Astrocyte (in vitro differentiated cells and primary cell): ENCODE results near the gene AARS2. TPM values are rescaled to one million over a fixed set of nuclear protein-coding genes. Genes with fewer than 3 reads are reported as not detected.

Experiments used
- DNase-seq: peaks from one replicate; pipeline ENCODE4 v3.0.0-alpha.2; 2010; ENCODE audit warnings: low read depth
- FAIRE-seq: peaks from 2 replicates; lab custom pipeline; 2011; peaks lifted over from hg19 to GRCh38; lab: Jason Lieb, UNC
- H2AFZ ChIP-seq: 2 replicates; pipeline ENCODE4 v1.6.0; 2012; ENCODE audit warnings: low read depth, low read length, inconsistent platforms
- H3K27ac ChIP-seq: 2 replicates; pipeline ENCODE4 v1.5.1; 2011; ENCODE audit warnings: low read depth, low read length, inconsistent platforms
- H3K27me3 ChIP-seq: 2 replicates; pipeline ENCODE4 v1.6.0; 2011; ENCODE audit warnings: low read length, inconsistent platforms; ENCODE audit not compliant: insufficient read depth
- H3K36me3 ChIP-seq: 2 replicates; pipeline ENCODE4 v1.5.1; 2011; ENCODE audit warnings: low read length, inconsistent platforms; ENCODE audit not compliant: insufficient read depth
- H3K4me1 ChIP-seq: 2 replicates; pipeline ENCODE4 v1.5.1; 2011; ENCODE audit warnings: low read length, inconsistent platforms; ENCODE audit not compliant: insufficient read depth
- H3K4me2 ChIP-seq: 2 replicates; pipeline ENCODE4 v1.6.0; 2012; ENCODE audit warnings: low read length, inconsistent platforms
- H3K4me3 ChIP-seq: 2 replicates; pipeline ENCODE4 v1.5.1; 2011; ENCODE audit warnings: low read depth, mild to moderate bottlenecking, low read length, inconsistent platforms; ENCODE audit not compliant: insufficient read depth
- H3K79me2 ChIP-seq: 2 replicates; pipeline ENCODE4 v1.6.0; 2012; ENCODE audit warnings: mild to moderate bottlenecking, low read length, inconsistent platforms; ENCODE audit not compliant: insufficient read depth
- H3K9ac ChIP-seq: 2 replicates; pipeline ENCODE4 v1.6.0; 2012; ENCODE audit warnings: mild to moderate bottlenecking, low read length, inconsistent platforms
- H3K9me3 ChIP-seq: 2 replicates; pipeline ENCODE4 v1.5.1; 2012; ENCODE audit warnings: low read depth, mild to moderate bottlenecking, low read length, inconsistent platforms; ENCODE audit not compliant: insufficient read depth
- H4K20me1 ChIP-seq: 2 replicates; pipeline ENCODE4 v1.6.0; 2012; ENCODE audit warnings: low read length, inconsistent platforms; ENCODE audit not compliant: insufficient read depth
- H3K27ac Mint-ChIP-seq: one replicate; pipeline ENCODE4 v1.8.0; 2021; ENCODE audit warnings: mild to moderate bottlenecking, mixed read lengths; ENCODE audit not compliant: unreplicated experiment
- H3K27me3 Mint-ChIP-seq: one replicate; pipeline ENCODE4 v1.8.0; 2021; ENCODE audit warnings: low read depth, mixed read lengths; ENCODE audit not compliant: unreplicated experiment
- H3K36me3 Mint-ChIP-seq: one replicate; pipeline ENCODE4 v1.8.0; 2021; ENCODE audit warnings: low read depth, mixed read lengths; ENCODE audit not compliant: unreplicated experiment
- H3K4me1 Mint-ChIP-seq: one replicate; pipeline ENCODE4 v1.8.0; 2021; ENCODE audit warnings: low read depth, mixed read lengths; ENCODE audit not compliant: unreplicated experiment
- H3K4me3 Mint-ChIP-seq: one replicate; pipeline ENCODE4 v1.8.0; 2021; ENCODE audit warnings: mild to moderate bottlenecking, moderate library complexity, mixed read lengths; ENCODE audit not compliant: unreplicated experiment
- H3K9me3 Mint-ChIP-seq: one replicate; pipeline ENCODE4 v1.8.0; 2021; ENCODE audit warnings: mild to moderate bottlenecking, mixed read lengths; ENCODE audit not compliant: unreplicated experiment
- CTCF ChIP-seq: IDR thresholded peaks from 2 replicates; pipeline ENCODE4 v1.5.1; 2011; ENCODE audit warnings: low read depth, mild to moderate bottlenecking, inconsistent platforms, low read length, moderate library complexity; ENCODE audit not compliant: insufficient read depth
- EZH2 ChIP-seq: IDR thresholded peaks from 2 replicates; pipeline ENCODE4 v1.6.1; 2012; ENCODE audit warnings: mild to moderate bottlenecking, low read length, inconsistent platforms; ENCODE audit not compliant: insufficient read depth
- total RNA-seq: library from RNA; stranded (reverse); gene quantifications from 2 replicates; pipeline ENCODE4 v1.2.1, GENCODE V29; 2021

The AARS2 gene
- total RNA-seq, 1 donor from 2014 or later = 12.3 TPM

- Mint-ChIP-seq H3K27ac (no peak overlapping the region), H3K27me3 (peaks cover 87% of the 10 kb centered on the region)
Measured at GRCh38 chr6:44291841-44292240, 21.3 kb downstream of the AARS2 start.

GRCh38 chr6:44289726-44290260, 23.4 kb downstream of the AARS2 start:
- H3K4me3 Mint-ChIP-seq = no peak overlapping the region
- FAIRE-seq = no peak
- H3K27me3 ChIP-seq = peaks cover 39% of the 10 kb centered on the region

More at GRCh38 chr6:44291841-44292240, 21.3 kb downstream of the AARS2 start:
- Histone ChIP-seq H3K36me3 (no peaks in the 10 kb centered on the region), H3K9me3 (peaks cover 3% of the 10 kb centered on the region), H3K79me2 (no peaks in the 10 kb centered on the region), H3K4me1 (peaks cover 2% of the 10 kb centered on the region), H2AFZ (no peak overlapping the region), H3K4me3 (no peak overlapping the region), H3K27me3 (peaks cover 52% of the 10 kb centered on the region), H3K9ac (no peak overlapping the region), H4K20me1 (peaks cover 2% of the 10 kb centered on the region), H3K27ac (no peak overlapping the region), H3K4me2 (no peak overlapping the region)
- H3K4me3 Mint-ChIP-seq = no peak overlapping the region
- peaks cover 7% of the 10 kb centered on the region for H3K9me3 Mint-ChIP-seq
- H3K36me3 Mint-ChIP-seq = peaks cover 3% of the 10 kb centered on the region
- DNase-seq = no peak
- no peak for FAIRE-seq
- H3K4me1 Mint-ChIP-seq = no peaks in the 10 kb centered on the region
- TF ChIP-seq EZH2 (no peak), CTCF (no peak)

More at GRCh38 chr6:44289726-44290260, 23.4 kb downstream of the AARS2 start:
- Histone ChIP-seq H3K79me2 (no peaks in the 10 kb centered on the region), H3K4me1 (no peaks in the 10 kb centered on the region), H2AFZ (no peak overlapping the region), H3K9ac (no peak overlapping the region), H3K9me3 (no peaks in the 10 kb centered on the region), H3K4me3 (no peak overlapping the region), H4K20me1 (no peaks in the 10 kb centered on the region), H3K36me3 (no peaks in the 10 kb centered on the region), H3K27ac (no peak overlapping the region), H3K4me2 (no peak overlapping the region)
- no peak for DNase-seq
- TF ChIP-seq EZH2 (no peak), CTCF (no peak)
- peaks cover 4% of the 10 kb centered on the region for H3K36me3 Mint-ChIP-seq
- H3K4me1 Mint-ChIP-seq = no peaks in the 10 kb centered on the region
- H3K27ac Mint-ChIP-seq = no peak overlapping the region
- H3K27me3 Mint-ChIP-seq = peaks cover 88% of the 10 kb centered on the region
- H3K9me3 Mint-ChIP-seq = peaks cover 7% of the 10 kb centered on the region
